Breast epithelium (tissue), 3 donors: ENCODE measurements around the gene SKAP2.

Experiments
- POLR2A ChIP-seq: fragments of 450-650 bp; IDR thresholded peaks from one replicate; pipeline ENCODE4 v1.6.1; 2016; ENCODE audit warnings: antibody characterized with exemption, mild to moderate bottlenecking, moderate library complexity
- POLR2AphosphoS5 ChIP-seq, 3 donors: sonication (generic); formaldehyde crosslinking; IDR thresholded peaks; one replicate each; pipeline ENCODE4 v1.6.1; 2017; ENCODE audit warnings: antibody characterized with exemption in 3 of 3
- TF ChIP-seq, protein P1 (sequence below), 3 donors: fragments of 450-650 bp; IDR thresholded peaks; one replicate each; pipeline ENCODE4 v1.5.1; 2016 to 2017; ENCODE audit warnings: antibody characterized with exemption in 3 of 3, mild to moderate bottlenecking in 3 of 3, moderate library complexity in 3 of 3

DNA sequence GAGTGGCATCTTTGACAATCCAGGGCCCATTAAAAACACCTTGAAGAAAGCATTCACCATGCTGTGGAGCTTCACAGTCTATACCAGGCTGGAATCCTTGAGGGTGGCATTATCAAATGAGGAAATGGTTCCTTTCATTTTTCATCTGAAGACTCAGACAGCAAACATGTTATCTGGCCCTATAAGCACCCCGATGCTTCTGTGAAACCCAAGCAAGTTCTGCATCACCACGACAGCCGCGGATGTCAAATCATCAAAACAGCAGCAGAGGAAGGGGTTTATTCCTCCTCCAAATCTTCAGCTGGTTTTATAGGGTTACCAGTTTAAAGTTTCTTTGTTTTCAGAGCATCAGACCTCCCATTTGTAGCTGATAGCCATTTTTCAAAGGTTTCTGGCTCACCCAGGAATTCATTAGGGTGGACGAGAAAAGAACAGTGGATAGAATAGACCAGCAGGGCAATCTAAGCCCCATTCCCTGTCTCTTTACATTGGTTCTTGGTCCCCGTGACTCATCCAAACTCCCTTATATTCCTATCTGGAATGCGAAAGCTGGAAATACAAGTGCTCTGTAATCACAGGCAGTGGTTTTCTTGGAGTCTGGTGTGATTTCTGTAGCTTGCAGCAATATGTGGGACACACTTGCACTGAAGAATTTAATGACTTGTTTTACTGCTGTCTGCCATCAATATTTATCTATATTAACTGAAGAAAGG is 217.9 kb downstream of the SKAP2 start:
- TF ChIP-seq, protein P1, sequence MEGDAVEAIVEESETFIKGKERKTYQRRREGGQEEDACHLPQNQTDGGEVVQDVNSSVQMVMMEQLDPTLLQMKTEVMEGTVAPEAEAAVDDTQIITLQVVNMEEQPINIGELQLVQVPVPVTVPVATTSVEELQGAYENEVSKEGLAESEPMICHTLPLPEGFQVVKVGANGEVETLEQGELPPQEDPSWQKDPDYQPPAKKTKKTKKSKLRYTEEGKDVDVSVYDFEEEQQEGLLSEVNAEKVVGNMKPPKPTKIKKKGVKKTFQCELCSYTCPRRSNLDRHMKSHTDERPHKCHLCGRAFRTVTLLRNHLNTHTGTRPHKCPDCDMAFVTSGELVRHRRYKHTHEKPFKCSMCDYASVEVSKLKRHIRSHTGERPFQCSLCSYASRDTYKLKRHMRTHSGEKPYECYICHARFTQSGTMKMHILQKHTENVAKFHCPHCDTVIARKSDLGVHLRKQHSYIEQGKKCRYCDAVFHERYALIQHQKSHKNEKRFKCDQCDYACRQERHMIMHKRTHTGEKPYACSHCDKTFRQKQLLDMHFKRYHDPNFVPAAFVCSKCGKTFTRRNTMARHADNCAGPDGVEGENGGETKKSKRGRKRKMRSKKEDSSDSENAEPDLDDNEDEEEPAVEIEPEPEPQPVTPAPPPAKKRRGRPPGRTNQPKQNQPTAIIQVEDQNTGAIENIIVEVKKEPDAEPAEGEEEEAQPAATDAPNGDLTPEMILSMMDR (IDR thresholded peaks at IDR 0.05), result no peak
- TF ChIP-seq POLR2AphosphoS5 (IDR thresholded peaks at IDR 0.05), result no peak
- TF ChIP-seq POLR2A, result no peak
